Fibroblast of mammary gland (primary cell): Measurements from ENCODE around the gene RTF2.

ENCODE experiments used
- DNase-seq: peaks from one replicate; pipeline ENCODE4 v3.0.0-alpha.2; 2010; ENCODE audit warnings: low read depth
- H3K4me3 ChIP-seq: 2 replicates; pipeline ENCODE4 v1.5.1; 2011; ENCODE audit warnings: low read depth, mild to moderate bottlenecking, low read length, moderate library complexity; ENCODE audit not compliant: control insufficient read depth
- TF ChIP-seq, protein P1 (sequence below): conservative IDR thresholded peaks from 2 replicates; pipeline ENCODE4 v1.5.1; 2011; ENCODE audit warnings: low read depth, low read length, inconsistent platforms; ENCODE audit not compliant: control insufficient read depth, insufficient read depth

The RTF2 gene

DNA sequence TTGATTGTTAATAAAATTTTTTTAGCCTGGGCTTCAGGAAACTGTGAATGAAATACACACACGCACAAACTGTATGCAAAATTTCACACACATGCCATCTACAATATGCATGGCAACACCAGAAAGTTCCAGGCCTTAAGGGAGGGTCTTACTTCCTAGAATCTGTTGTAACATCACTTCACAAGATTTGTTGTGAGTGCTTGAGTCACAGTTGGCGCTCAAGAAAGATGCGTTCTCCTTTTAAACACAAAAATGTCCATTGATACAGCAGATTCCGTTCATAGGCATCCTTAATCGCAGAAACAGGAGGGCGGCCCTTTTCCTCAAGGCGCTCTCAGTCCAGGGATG is 485 bp upstream of the RTF2 start:
- no peak for DNase-seq
- TF ChIP-seq, protein P1, sequence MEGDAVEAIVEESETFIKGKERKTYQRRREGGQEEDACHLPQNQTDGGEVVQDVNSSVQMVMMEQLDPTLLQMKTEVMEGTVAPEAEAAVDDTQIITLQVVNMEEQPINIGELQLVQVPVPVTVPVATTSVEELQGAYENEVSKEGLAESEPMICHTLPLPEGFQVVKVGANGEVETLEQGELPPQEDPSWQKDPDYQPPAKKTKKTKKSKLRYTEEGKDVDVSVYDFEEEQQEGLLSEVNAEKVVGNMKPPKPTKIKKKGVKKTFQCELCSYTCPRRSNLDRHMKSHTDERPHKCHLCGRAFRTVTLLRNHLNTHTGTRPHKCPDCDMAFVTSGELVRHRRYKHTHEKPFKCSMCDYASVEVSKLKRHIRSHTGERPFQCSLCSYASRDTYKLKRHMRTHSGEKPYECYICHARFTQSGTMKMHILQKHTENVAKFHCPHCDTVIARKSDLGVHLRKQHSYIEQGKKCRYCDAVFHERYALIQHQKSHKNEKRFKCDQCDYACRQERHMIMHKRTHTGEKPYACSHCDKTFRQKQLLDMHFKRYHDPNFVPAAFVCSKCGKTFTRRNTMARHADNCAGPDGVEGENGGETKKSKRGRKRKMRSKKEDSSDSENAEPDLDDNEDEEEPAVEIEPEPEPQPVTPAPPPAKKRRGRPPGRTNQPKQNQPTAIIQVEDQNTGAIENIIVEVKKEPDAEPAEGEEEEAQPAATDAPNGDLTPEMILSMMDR = no peak
- peak overlapping the region; percentile 99 for H3K4me3 ChIP-seq

DNA sequence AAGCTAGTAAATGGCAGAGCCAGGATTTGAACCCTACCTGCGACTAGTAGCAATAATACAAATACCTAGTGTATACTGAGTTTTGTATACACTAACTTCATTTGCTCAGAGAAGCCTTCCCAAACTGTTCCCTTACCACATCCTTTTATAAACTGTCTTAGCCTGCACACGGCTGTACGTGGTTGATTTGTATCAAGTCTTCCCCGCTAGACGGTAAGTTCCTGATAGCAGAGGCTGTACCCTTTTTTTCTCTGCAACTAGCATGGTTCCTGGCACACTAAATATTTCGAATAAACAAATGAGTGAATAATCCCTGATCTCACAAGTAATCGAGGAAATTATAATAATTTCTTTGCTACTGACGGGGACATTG is 636 bp downstream of the RTF2 start:
- no peak for DNase-seq
- H3K4me3 ChIP-seq = peak overlapping the region; percentile 99
- TF ChIP-seq, protein P1 = no peak

DNA sequence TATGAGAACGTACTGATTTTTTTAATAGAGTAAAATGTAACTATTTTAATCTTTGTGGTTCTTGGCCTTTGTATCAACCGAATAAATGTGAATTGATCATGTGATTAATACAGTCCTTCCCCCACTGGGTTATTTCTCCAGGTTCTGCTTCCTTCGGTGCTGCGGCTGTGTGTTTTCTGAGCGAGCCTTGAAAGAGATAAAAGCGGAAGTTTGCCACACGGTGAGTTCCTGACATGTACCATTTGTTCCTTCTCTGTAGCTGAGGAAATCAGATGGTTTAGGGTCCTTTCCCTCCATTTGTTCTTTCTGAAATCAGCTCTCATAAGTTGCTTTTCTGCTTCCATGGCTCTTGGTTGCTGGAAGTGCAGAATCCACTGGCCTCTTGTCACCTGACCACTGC is 15.5 kb downstream of the RTF2 start:
- DNase-seq = no peak
- H3K4me3 ChIP-seq = no peak overlapping the region
- TF ChIP-seq, protein P1 = no peak

DNA sequence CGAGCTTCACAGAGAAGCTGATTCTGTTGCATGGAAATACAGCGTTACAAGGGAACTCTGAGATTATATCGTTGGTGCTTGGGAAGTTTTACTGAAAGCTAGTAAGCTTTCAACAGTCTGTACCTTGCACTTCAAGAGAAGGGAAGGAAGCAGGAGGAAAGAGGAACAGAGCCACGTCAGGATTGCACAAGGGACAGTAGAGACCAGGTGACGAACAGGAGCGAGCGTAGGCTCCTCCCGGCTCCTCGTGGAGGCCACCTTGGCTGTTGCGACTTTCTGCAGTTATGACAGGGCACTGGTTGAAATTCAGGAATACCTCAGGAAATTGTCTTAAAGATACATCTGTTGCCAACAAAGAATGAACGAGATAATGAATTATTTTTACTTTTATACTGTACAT is 18.8 kb downstream of the RTF2 start:
- TF ChIP-seq, protein P1 = no peak
- no peak for DNase-seq
- H3K4me3 ChIP-seq = no peak overlapping the region

DNA sequence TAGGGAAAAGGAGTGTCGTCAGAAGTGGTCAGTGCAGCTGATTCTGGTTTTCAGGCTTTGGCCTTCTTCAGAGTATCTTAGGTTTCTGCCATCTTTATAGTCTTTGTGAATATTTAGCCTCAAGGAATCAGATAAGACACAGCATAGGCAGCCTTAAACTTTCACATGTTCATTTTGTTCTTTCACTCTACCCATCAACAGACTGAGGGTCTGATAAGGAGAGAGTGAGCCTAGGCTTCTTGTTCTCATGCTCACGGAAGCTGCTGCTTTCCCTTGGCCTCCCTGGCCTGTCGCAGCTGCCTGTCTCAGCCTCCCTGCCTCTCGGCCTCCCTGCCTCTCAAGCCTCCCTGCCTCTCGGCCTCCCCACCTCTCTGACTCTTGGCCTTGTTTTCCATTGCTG is 20.1 kb downstream of the RTF2 start:
- no peak overlapping the region for H3K4me3 ChIP-seq
- DNase-seq = no peak
- TF ChIP-seq, protein P1 = no peak

DNA sequence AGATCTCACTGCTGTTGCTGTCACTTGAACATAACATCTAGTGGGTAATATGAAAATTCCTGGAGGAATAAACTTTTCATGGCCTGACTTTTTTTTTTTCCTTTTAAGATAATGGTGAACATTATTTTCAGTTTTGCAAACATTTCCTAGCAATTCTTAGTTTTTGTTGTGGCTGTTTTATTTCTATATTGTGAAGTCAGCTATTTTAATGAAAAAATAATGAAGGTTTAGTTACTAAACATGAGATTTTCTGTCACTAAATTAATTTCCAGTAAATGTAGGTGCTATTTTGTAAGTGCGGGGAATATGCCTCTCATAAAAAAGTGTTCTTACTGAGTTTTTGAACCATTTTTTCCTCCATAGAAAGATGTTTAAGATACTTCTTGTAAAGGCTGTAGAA is 32.7 kb downstream of the RTF2 start:
- no peak overlapping the region for H3K4me3 ChIP-seq
- no peak for DNase-seq
- TF ChIP-seq, protein P1 = no peak

DNA sequence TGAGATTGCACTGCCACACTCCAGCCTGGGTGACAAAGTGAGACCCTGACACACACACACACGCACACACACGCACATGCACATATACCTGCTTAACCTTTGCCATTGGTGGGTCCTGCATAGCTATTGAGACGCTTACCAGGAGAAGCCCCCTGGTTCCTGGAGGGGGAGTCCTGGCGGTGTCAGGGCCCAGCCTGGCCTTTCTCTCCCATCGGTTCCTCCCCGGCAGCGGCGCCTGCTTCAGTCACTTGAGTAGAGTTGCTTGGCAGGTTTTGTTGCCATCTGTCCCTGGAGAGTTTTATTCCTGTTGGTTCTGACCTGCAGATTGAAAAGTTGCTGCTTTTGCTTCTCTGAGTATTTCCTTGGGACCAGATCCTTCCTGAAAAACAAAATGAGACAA is 35.5 kb downstream of the RTF2 start:
- H3K4me3 ChIP-seq = no peak overlapping the region
- no peak for DNase-seq
- TF ChIP-seq, protein P1 = no peak
